ENCODE measurements around the gene CACTIN.

The CACTIN gene

GRCh38 chr19:3610745-3611717 is 15.6 kb downstream of the CACTIN start:
- DNase-seq (ENCODE audit: low read depth, low spot score) = no peak

- DNase-seq (ENCODE audit: low read depth, low spot score) = no peak
Observed at GRCh38 chr19:3609779-3610719, 16.5 kb downstream of the CACTIN start.

GRCh38 chr19:3608750-3609322 is 17.8 kb downstream of the CACTIN start:
- no peak for DNase-seq (ENCODE audit: low read depth, low spot score)

DNA sequence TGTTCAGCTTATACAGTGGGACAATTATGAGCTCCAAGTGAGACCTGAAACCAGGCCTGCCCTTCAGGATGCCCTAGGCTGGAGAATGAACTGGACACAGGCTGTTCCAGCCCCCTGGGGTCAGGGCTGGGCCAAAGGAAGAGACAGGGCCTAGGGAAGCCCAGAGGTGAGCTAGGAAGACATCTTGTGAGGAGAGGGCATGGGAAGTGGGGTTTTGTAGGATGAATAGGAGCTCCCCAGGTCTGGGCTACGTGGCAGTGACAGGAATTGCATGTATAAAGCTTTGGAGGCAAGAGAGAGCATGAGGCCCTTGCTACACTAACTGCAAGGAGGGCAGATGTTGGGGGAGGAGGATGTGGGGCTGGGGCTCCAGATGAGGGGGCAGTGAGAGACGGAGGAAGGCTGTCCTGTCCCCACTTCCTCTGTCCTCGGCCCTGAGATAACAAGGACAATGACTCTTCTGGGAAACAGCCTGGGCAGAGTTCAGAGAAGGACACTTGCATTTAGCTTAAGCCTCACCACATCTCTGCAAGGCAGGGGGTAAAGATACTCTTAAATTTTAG is 18.4 kb downstream of the CACTIN start:
- no peak for DNase-seq (ENCODE audit: low read depth, low spot score)

- DNase-seq (ENCODE audit: low read depth, low spot score) = no peak
Observed at GRCh38 chr19:3607303-3608078, 19.1 kb downstream of the CACTIN start.

- no peak for DNase-seq (ENCODE audit: low read depth, low spot score)
Observed at GRCh38 chr19:3606690-3607289, 19.8 kb downstream of the CACTIN start, which contains the start of gene TBXA2R. Gene TBXA2R, minus strand, starts transcription at chr19:3606875. Its CDS starts 6,241 bp downstream, at chr19:3600634.

GRCh38 chr19:3606174-3606689 is 20.4 kb downstream of the CACTIN start:
- DNase-seq (ENCODE audit: low read depth, low spot score) = no peak

GRCh38 chr19:3605770-3606169 is 20.8 kb downstream of the CACTIN start:
- no peak for DNase-seq (ENCODE audit: low read depth, low spot score)

DNA sequence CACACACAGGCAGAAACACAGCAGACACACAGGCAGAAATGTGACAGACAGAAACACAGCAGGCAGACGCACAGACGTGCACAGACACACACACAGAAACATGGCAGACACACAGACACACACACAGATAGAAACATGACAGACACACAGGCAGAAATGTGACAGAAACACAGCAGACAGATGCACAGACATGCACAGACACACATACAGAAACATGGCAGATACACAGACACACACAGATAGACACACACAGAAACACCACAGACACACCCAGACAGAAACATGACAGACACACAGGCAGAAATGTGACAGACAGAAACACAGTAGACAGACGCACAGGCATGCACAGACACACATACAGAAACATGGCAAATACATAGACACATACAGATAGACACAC is 21.2 kb downstream of the CACTIN start:
- DNase-seq (ENCODE audit: low read depth, low spot score) = no peak

- no peak for DNase-seq (ENCODE audit: low read depth, low spot score)
Observed at GRCh38 chr19:3604987-3605343, 21.6 kb downstream of the CACTIN start.

DNA sequence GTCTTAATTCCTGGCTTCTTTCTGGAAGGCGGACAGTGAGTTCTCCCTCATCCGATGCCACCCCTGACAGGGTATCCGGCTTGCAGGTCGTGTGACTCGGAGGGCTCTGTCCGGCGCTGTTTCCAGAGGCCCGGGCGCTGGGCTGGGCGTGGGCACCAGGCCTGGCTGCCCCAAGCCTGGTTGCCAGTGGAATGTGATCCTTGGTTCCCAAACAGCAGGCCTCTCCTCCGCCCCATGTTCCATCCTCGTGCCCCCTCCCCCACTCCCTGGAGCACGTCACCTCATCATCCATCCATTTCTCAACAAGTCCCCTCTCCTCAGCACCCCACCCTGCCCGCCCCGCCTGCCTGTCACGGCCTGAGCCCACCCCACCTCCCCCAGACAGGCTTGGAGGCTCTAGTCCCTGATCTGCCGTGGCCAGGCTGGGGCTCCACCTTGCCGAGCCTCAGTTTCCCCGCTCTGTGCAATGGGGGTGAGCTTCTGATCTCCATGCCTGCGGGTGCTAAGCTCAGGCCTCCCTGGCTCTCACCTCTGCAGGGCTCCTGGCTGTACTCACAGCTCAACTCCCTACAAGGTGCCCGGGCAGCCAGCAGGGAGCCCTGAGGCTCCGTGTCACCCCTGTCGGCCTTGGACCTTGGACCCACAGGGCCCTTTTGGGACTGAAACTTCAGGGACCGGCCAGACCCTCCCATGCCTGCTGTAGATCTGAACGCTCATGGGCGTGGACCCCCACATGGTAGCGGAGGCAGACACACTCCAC is 22.2 kb downstream of the CACTIN start:
- no peak for DNase-seq (ENCODE audit: low read depth, low spot score)

DNA sequence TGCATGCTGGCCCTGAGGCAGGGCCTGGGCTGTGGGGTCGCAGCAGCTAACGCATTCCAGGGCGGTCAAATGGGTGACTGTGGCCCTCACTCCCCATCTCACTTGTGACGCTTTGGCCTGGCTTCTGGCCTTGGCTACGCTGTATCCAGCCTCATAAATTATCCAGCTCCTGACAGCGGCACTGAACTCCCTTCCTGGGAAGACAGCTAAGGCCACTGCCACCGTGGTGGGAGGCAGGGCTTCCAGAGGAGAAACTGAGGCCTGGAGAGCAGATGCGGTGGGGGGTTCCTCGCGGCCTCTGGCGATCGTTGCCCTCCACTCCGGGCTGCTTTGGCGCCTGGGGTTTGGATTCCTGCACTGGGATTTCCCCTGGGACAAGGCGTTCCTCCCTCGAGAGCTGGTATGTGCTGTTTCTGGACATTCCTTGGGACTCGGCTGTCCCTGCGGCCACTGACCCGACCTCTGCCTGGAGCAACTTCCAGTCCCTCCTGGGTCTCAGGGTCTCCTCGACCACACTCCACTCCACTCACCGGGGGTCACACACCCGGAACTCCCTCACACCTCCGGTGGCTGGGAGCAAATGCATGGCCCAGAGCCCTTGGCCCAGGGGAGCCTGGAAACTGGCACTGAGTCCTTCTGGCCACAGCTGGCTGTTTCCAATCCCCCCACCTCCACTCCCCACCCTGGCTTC is 23.3 kb downstream of the CACTIN start:
- DNase-seq (ENCODE audit: low read depth, low spot score) = no peak

GRCh38 chr19:3601021-3601420 is 25.6 kb downstream of the CACTIN start:
- DNase-seq (ENCODE audit: low read depth, low spot score) = no peak

GRCh38 chr19:3599776-3600187 is 26.8 kb downstream of the CACTIN start:
- no peak for DNase-seq (ENCODE audit: low read depth, low spot score)

GRCh38 chr19:3595521-3596061 is 31.0 kb downstream of the CACTIN start:
- DNase-seq (ENCODE audit: low read depth, low spot score) = no peak

- DNase-seq (ENCODE audit: low read depth, low spot score) = no peak
Observed at GRCh38 chr19:3593156-3593555, 33.4 kb downstream of the CACTIN start.

GRCh38 chr19:3591876-3592613 is 34.5 kb downstream of the CACTIN start:
- no peak for DNase-seq (ENCODE audit: low read depth, low spot score)
